Ureter (tissue), 1 donor: ENCODE results near the gene PDE4D. TPM values are rescaled to one million over a fixed set of nuclear protein-coding genes. Genes with fewer than 3 reads are reported as not detected.

ENCODE experiments used
- DNase-seq: peaks from one replicate; pipeline ENCODE4 v3.0.0-alpha.2; 2020; ENCODE audit warnings: low spot score
- total RNA-seq: library from RNA; stranded (reverse); gene quantifications from one replicate; pipeline ENCODE4 v1.2.4, GENCODE V29; 2023
- donor health status: DM: yes; HTN: yes; CAD: no.

PDE4D gene
- total RNA-seq, 1 donor from 2014 or later: 106 TPM

DNA sequence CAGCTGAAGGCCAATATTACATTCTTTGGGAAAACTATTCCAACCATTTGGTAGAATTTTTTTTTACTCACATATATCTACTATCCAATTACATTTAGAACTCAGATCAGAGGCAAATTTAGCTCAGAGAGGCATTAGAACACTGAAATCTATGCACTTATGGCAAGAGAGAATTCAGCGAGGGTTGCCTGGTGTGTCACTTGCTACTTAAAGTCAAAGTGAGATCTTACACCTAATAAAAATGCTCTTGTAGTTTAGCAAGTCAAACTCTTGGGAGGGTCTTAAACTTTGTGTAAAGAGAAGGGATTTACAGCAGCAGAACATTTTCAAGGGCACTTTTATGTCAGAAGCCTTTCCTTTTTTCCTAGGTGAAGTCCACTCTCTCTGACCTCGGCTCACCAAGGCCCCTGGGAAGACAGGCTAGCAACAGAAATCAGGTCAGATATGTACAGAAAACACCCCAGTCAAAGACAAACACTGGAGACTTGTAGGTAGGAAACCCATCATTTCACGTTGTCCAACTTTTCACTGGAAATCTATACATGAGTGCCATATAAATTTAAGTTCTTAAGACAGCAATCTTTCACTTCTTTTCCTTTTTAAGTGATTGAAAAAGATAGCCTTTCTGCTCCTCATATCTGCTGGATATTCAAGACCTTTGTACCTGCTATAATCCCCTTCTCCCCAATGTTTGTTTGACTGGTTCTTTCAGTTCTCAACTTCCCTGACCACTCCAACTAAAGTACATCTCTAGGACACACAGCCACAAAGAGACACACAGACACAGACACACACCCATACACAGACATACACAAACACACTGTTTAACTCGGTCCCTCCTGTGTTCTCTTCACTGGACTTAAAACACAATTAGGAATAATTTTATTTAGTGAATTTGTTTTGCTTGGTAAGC, 635.8 kb downstream of the PDE4D start:
- no peak for DNase-seq

DNA sequence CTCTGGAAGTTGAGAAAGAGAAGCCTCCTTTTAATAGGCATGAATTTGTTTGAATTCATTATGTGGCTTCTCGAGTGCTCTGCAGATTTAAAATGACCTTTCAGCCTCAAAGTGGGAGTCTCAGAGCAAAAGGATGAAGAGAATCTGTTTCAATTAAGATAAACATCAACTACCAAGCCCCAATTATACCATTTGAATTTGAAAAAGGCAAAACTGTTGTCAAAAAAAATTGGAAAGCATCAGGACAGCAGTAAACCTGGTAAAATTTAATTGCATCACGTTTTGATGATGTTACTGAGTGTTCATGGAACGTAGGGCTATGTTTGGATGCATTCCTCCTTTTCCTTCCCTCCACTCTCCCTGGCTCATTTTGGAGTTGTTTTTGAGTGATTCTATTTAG, 637.2 kb downstream of the PDE4D start:
- DNase-seq: no peak

DNA sequence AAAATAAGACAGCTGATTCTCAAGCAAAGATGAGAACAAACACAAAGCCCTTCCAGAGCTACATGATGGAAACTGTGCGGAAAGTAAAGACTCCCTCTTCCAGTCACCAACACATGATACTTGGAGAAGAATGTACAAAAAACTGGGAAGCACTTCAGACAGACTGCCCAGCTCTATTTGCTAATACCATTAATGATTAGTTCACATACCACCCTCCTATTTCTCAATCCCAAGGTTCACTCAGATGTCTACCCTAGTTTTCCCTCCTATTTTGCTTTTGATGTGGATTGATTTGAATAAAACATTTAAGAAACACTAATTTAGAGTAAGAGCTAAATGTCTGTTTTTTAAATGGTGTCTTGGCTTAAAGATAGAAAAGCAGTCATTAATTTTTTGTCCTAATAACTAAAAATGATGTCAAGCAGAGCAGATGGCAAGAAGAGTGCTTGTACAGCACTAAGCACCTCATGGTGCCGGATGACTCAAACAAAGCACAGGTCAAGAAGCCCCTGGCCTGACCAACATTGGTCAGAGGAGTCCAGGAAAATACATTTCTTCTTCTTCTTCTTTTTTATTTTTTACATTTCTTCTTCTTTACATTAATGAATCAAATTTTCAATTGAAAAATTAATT, 639.4 kb downstream of the PDE4D start:
- no peak for DNase-seq

DNA sequence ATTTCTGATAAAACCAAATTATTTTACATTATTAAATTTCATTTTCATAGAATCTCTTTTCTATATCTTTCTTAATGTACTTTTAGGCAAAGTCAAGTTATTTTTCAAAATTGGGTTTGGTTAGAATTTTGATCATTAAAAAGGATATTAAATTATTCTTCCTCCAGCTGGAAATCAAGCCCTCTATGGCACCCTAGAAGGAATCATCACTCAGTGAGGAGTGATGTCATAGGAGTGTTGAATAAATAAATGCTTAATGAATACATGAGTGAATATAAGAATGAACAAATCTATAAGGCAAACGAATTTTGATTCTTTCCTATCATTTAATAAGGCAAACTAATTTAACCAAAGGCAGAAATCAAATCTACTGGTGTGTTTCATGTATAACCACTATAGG, 639.9 kb downstream of the PDE4D start:
- no peak for DNase-seq

DNA sequence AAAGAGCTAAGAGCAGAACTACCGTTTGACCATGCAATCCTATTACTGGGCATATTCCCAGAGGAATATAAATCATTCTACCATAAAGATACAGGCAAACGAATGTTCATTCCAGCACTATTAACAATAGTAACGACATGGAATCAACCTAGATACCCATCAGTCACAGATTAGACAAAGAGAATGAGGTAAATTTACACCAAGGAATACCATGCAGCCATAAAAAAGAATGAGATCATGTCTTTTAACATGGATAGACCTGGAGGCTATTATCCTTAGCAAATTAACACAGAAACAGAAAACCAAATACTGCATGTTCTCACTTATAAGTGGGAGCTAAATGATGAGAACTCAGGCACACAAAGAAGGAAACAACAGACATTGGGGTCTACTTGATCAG, 641.9 kb downstream of the PDE4D start:
- no peak for DNase-seq

DNA sequence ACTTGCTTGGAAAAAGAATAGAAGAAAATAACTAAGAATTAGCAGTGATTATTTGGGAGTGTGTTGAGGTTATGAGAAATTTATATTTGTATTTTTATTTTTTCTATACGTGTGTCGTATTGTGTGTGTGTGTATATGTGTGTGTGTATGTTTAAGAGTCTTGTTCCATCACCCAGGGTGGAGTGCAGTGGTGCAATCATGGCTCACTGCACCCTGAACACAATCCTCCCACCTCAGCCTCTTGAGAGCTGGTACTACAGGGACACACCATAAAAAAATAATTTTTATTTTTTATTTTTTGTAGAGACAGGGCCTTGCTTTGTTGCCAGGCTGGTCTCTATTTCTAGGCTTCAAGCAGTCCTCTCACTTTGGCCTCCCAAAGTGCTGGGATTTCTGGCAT, 643.8 kb downstream of the PDE4D start:
- DNase-seq: no peak

DNA sequence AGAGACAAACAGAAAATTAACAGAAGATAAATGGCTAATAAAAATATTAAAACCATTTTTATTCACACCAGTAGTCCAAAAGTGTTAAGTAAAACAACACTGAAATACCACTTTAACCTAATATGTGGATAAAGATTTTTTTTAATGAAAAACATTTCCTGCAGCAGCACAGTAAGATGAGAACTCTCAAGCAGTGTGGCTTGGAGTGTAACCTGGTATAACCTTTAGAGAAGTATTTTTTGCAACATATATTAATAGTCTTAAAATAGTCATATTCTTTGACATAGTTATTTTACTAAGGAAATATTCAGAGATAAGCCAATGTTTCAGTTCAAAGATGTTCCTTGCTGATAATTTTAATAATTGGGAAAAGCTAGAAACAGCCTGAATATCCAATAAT, 644.4 kb downstream of the PDE4D start:
- DNase-seq: no peak

DNA sequence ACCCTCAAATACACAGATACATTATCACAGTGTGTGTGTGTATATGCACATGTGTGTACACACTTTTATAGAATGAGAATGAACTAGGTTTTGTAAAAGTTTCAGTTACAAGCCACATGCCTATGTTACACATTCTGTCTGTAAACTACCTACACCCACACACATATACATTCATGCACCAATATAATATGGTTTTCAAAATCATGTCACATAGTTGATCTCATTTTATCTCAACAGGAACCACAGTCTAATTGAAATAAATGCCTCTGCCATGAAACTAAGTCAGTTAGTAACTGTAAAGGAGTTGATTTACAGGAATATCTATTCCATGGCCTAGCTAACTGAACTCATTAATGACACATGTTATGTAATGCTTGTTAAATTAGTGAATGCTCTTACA, 646.6 kb downstream of the PDE4D start:
- DNase-seq: no peak

DNA sequence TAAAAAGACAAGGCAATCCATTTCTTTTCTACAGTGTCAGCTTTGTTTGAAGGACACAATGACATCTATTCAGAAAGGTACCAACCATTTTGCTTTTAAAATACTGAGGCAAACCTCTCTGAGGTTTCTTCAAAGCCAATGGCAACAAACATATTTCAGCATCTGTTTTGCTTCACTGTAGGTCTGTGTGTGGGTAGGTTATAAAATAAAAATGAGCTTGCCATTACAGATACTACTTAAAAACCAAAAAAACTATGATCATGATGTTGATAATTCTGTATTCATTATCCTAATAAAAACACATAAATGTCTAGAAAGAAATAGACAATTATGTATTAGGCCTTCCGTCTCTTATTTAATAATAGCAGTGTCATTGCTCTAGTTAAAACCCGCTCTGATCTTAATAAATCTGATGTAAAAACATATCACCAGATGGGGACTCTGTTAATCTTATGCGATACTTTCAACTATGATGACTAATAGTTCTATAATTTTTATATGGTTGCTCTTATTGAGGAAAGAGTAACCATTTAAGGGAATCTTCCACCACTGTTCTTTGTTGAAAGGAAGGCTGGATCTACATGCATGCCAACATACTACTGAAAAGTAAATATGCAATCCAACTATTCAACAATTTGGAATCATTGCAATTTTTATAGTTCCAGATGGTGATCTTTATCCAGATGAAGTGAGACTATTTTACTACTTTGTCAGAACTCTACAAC, 647.2 kb downstream of the PDE4D start:
- no peak for DNase-seq

DNA sequence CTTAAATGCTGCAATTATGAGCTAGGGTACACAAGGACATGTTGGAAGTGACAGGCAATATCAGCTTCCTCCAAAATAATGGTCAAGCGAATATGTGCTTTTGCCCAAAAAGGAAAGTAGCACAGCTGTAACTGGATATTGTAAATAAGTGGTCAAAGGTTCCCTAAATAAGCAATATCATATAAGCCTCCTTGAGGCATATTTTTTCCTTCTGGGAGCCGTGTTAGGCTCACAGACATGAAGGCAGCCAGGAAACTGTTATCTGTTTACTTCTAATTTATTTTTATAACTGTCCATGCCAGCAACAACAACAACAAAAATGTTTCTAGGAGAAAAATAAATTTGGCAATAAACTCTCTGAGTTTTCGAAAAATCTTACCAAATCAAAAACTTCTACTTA, 648.3 kb downstream of the PDE4D start:
- DNase-seq: no peak

DNA sequence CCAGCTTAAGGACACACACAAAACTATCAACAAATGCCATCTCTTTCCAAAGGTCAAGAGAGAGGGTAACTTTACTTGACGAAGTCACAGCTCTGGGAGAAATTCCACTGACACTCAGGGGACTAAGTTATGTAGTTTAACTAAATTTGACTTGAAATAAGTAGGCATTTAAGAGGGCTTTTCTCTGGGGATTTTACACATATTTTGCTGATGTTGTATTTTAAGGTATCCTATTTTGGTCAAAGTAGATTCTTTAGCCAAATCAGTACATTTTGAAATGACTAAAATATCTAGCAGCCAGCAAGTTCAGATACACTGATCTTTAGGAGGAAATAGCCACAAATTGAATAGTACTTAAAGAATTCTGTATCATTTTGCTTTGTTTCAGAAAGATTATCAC, 652.0 kb downstream of the PDE4D start:
- no peak for DNase-seq

DNA sequence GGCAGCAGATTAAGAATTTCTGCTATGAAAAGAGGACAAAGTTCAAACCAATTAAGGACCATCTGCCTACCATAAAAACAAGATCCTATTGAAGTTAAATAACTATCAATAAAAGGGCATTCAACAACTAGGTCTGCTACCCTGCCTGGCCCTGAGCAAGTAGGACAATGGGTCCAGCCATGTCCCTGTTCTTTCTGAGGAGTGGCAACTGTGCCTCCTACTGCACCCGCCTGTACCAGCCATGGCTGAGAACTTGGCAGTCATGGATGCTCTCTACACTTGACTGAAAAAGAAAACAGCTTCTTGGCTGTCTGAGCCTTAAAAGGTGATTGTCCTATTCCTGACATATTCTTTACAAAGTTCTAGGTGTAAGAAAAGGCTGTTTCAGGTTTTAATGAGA, 652.4 kb downstream of the PDE4D start:
- no peak for DNase-seq

DNA sequence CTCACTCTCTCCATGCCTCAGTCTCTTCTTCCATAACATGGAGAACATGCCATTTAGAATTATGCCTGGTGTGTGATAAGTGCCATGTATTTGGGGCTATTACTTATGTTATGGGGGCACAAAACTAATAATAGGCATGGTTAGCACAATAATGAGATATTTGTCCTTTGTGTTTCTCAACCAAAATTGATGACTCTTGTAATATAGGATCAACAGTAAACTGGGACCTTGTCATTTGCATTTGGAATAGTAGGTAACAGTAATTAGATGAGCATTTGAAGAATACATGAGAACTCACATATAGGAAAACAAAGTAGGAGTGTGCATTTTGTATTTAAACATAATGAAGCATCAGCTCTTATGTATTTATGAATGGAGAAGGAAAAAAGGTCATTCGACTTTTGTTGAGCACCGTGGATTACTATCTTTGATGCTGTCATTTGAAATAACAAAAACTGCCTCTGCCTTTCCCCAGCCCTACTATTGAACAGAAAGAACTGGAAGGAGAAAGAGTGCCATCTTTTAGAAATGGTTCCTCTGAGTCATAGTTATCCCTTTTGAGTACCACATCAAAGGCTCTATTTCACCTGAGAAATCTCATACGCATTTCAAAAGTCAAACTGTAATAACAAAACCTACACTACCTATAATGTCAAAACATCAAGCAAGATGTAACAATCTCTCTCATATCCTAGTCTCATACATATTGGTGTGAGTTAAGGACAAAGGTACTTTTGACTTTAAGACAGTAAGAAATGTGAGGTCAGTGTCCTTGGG, 655.2 kb downstream of the PDE4D start:
- DNase-seq: no peak

DNA sequence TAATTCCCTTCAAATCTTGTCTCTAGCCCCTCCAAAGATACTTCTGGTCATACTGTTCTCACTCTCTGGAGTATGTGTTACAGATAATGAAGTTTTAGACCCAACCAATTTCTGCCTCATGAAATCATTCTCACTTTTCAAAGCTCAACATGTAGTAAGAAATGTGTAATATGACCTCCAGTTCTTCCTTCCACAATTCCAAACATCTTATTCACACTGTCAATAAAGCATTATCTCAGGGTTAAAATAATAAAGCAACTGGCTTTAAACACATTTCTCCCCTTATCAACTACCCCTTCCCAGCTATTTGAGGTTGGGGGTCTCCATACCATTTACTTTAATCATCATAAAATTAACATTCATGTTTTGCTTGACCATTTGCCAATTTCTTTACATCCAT, 656.5 kb downstream of the PDE4D start:
- DNase-seq: no peak

DNA sequence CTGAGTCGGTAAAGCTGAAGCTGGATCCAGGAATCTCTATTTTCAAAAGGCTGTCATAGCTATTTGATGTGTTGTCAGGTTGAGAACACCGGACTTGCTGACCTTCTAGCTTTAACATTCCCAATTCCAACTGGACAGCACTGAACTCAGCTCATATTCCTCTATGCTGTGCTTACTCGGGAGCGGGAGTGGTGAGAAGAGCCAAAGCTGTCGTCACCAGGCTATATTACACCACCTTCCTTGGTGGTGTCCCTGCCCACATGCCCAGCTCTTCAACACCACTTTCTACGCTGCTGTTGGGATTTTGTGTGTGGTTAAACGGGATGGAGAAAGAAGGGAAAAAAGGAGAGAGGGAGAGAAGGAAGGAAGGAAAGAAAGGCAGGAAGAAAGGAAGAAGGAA, 657.1 kb downstream of the PDE4D start:
- no peak for DNase-seq

DNA sequence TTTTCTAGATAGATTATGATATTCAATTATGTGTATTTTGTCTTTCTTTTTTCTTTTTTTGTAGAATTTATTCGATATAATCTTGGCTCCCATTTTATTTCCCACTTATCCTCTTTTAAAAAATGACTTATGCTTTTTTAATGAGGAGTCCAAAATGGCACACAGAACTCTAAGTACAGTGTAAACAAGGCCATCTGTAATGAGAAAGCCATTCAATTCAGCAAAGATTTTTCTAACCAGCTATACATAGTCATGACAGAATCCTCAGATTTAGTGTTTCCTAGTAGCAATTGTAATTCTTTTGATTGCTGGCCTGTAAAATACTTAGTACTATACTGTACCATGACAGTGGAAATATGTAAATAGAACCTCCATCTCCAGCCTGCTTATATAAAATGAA, 659.3 kb downstream of the PDE4D start:
- no peak for DNase-seq

DNA sequence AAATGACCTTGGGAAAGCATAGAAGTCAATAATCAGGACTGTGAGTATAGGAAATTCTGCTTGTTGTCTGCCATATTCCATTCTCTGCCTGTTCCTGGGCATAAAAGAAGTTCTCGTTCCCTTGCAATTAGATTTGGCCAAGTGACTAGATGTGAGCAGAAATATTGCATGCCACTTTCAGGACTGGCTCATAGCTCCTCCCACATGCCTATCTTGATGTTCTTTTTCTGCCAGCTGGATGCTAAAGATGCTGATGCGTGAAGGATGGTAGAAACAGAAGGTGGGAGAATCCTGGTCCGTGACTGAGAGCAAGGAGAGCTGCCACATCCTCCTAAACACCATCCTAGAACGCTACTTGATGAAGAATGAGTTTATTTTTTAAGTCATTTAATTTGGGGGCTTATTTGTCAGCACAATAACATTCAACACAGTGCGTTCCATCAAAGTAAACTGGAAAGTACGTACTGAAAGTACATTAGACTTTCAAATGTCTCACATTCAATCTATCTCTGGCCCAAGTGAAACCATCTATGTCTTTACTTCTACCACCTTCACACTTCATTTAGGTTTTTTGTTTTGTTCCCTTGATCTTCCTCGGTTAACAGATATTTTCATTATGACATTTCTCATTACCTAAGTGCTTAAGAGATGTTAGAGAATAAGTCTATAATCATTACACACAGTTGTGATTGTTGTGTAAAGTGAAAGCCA, 662.1 kb downstream of the PDE4D start:
- no peak for DNase-seq

DNA sequence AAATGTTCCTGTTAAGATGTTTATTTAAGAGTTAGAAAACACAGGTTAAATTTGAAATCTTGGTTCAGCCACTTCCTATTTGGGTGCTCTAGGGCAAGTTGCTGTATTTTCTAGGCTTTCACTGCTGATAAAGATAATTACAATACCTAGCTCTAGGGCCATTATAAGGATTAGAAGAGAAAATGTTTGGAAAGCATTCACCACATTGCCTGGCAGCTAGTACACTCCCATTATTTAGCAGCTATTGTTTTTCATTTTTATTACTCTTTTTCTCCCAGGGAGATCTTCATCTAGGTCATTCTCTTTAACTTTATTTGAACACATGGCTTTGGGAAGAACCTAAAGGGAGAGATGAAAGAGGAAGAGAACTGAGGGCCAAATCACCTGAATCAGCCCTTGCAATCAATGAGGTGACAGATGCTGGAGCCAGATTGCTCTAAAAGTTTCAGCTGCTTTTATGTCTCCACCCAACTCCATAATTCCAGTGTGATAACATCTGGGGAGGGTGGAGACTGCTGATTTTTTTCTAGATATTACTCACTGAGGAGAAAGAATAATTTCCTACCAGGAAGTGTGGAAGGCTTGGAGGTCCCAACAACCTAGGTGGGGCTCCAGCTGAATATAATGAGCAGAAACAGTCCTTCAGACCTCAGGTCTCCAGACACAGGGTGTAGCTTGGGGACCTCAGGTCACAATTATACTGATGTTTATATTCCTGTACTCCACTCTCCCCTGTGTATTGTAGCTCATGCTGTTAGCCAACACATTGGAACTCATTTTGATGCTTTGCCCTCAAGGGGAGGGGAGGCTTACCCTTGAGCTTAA, 670.6 kb downstream of the PDE4D start:
- no peak for DNase-seq

DNA sequence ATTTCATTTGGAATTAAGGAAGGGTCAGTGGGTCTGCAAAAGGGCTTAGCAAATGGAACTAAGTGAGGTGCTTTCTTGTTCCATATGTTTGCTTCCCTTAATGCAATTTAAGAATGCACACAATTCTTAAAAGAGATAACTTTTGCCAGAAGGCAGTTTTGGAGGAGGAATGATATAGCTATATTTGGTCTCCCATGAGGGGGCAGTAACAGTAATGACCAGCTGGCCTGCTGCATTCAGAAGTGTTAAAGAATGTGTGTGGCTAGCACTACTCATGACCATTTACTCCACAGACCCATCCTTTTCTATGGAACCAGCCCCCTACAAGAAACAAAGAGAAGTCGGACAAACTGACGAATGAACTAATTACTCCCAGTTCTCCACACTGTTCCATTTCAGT, 671.8 kb downstream of the PDE4D start:
- DNase-seq: no peak

DNA sequence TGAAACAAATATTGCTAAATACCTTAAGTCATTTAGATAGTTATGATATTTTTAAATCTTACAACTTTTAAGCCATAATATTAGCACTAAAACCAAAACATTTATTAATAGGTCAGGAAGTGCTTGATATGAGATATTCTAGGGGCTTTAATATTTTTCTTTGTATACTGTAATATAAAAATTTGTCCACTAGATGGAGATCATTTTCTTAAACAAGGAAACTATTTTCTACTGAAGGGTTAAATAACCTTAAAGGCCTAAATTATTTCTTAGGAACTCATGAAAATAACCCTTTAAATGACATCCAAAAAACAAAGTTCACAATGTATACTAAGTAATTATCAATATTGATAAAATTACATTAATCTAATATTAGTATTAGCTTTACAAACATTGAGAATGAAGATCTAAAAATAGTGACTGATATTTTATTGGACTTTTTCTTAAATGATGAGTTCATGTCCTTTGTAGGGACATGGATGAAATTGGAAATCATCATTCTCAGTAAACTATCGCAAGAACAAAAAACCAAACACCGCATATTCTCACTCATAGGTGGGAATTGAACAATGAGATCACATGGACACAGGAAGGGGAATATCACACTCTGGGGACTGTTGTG, 675.0 kb downstream of the PDE4D start:
- DNase-seq: no peak
